Activated CD4-positive, alpha-beta T cell treated with anti-CD3 and anti-CD28 coated beads, Interleukin-2, amount 50 U/mL, for 24 hours (primary cell): ENCODE results near the gene GALNT10.

Experiments
- DNase-seq, 2 donors: peaks; one replicate each; pipeline ENCODE4 v3.0.0-alpha.2; 2020; ENCODE audit warnings: low read depth in 1 of 2, low spot score in 1 of 2

GALNT10 gene

GRCh38 chr5:154401355-154401754, 210.8 kb downstream of the GALNT10 start:
- DNase-seq = no peak

GRCh38 chr5:154401931-154402330, 211.4 kb downstream of the GALNT10 start:
- DNase-seq = no peak

- DNase-seq = no peak
Measured at GRCh38 chr5:154402611-154403010, 212.1 kb downstream of the GALNT10 start.

GRCh38 chr5:154403234-154403633, 212.7 kb downstream of the GALNT10 start:
- no peak for DNase-seq

GRCh38 chr5:154403776-154404387, 213.3 kb downstream of the GALNT10 start:
- DNase-seq = no peak

GRCh38 chr5:154405078-154405792, 214.7 kb downstream of the GALNT10 start:
- peak; percentile 57 to 62 for DNase-seq

GRCh38 chr5:154406231-154406630, 215.7 kb downstream of the GALNT10 start:
- DNase-seq = no peak

- DNase-seq = no peak
Measured at GRCh38 chr5:154406826-154407225, 216.3 kb downstream of the GALNT10 start.

GRCh38 chr5:154408811-154409210, 218.3 kb downstream of the GALNT10 start:
- DNase-seq = no peak

GRCh38 chr5:154409230-154409840, 218.8 kb downstream of the GALNT10 start:
- no peak for DNase-seq

- DNase-seq = no peak
Measured at GRCh38 chr5:154410008-154410407, 219.5 kb downstream of the GALNT10 start.

- DNase-seq = no peak
Measured at GRCh38 chr5:154410786-154411185, 220.3 kb downstream of the GALNT10 start.

GRCh38 chr5:154411338-154411737, 220.8 kb downstream of the GALNT10 start:
- no peak for DNase-seq

GRCh38 chr5:154412316-154412715, 221.8 kb downstream of the GALNT10 start:
- no peak for DNase-seq

- no peak for DNase-seq
Measured at GRCh38 chr5:154412925-154413324, 222.4 kb downstream of the GALNT10 start.

- DNase-seq = no peak
Measured at GRCh38 chr5:154415114-154415513, 224.6 kb downstream of the GALNT10 start.

GRCh38 chr5:154418344-154418820, 227.8 kb downstream of the GALNT10 start:
- no peak for DNase-seq

GRCh38 chr5:154419236-154419635, 228.7 kb downstream of the GALNT10 start:
- no peak for DNase-seq

- no peak for DNase-seq
Measured at GRCh38 chr5:154421868-154422267, 231.3 kb downstream of the GALNT10 start.

- no peak for DNase-seq
Measured at GRCh38 chr5:154422298-154422697, 231.8 kb downstream of the GALNT10 start.

- DNase-seq = no peak
Measured at GRCh38 chr5:154428208-154428607, 237.7 kb downstream of the GALNT10 start.

GRCh38 chr5:154429341-154429740, 238.8 kb downstream of the GALNT10 start:
- no peak for DNase-seq
